Lung (tissue), 12 donors: ENCODE results near the gene MRGPRD. TPM values are rescaled to one million over a fixed set of nuclear protein-coding genes. Genes with fewer than 3 reads are reported as not detected.

Source experiments
- ATAC-seq: fragments of 200-7000 bp; cut with Tn5 transposase; one replicate; pipeline ENCODE4 v1.9.1; 2020; ENCODE audit warnings: moderate number of reproducible peaks; ENCODE audit not compliant: insufficient read depth, low FRiP score
- DNase-seq, 3 donors: peaks; one replicate each; pipeline ENCODE4 v3.0.0-alpha.2; 2013 to 2017
- H3K27ac ChIP-seq, 2 donors: one replicate each; pipeline ENCODE4 v1.5.1; 2013; ENCODE audit warnings: mild to moderate bottlenecking in 2 of 2, moderate library complexity in 2 of 2, control low read depth in 1 of 2, inconsistent platforms in 1 of 2, low read depth in 1 of 2, low read length in 1 of 2
- H3K27me3 ChIP-seq, 3 donors: one replicate each; pipeline ENCODE4 v1.5.1; 2013; ENCODE audit warnings: low read length in 2 of 3; ENCODE audit not compliant: control insufficient read depth in 3 of 3, insufficient read depth in 3 of 3
- H3K36me3 ChIP-seq, 4 donors: one replicate each; pipeline ENCODE4 v1.5.1; 2013; ENCODE audit warnings: low read length in 4 of 4, mild to moderate bottlenecking in 1 of 4, moderate library complexity in 1 of 4; ENCODE audit not compliant: control insufficient read depth in 4 of 4, insufficient read depth in 4 of 4
- H3K4me1 ChIP-seq, 5 donors: one replicate each; pipeline ENCODE4 v1.5.1; 2013; ENCODE audit warnings: low read length in 5 of 5, mild to moderate bottlenecking in 2 of 5, moderate library complexity in 1 of 5; ENCODE audit not compliant: control insufficient read depth in 5 of 5, insufficient read depth in 5 of 5
- H3K4me3 ChIP-seq: one replicate; pipeline ENCODE4 v1.5.1; 2013; ENCODE audit warnings: mild to moderate bottlenecking, control low read depth, moderate library complexity
- H3K9ac ChIP-seq, 2 donors: one replicate each; pipeline ENCODE4 v1.5.1; 2013; ENCODE audit warnings: low read length in 2 of 2, control low read depth in 1 of 2; ENCODE audit not compliant: insufficient read depth in 1 of 2
- H3K9me3 ChIP-seq, 4 donors: one replicate each; pipeline ENCODE4 v1.5.1; 2013; ENCODE audit warnings: low read length in 3 of 4, mild to moderate bottlenecking in 1 of 4, moderate library complexity in 1 of 4; ENCODE audit not compliant: control insufficient read depth in 4 of 4, insufficient read depth in 3 of 4
- WGBS, 2 donors: extraction: QIAGEN DNeasy Blood & Tissue Kit; methylation state at CpG; one replicate each; pipeline ENCODE4 v1.1.7; 2013; 5-methylcytosine and 5-hydroxymethylcytosine counted together
- polyA plus RNA-seq, 2 donors: library from polyadenylated mRNA; stranded (reverse); fragments of 200-250 nt; gene quantifications; one replicate each; pipeline ENCODE4 v1.2.1, GENCODE V29; 2013
- total RNA-seq, 2 donors: library from RNA; depleted of rRNA in 1 of 2; stranded (reverse); fragments of >200 nt in 1 of 2; gene quantifications; one replicate each; pipeline ENCODE4 v1.2.1, GENCODE V29; 2014 to 2021
- TF ChIP-seq, protein P1 (sequence below): IDR thresholded peaks from 2 replicates; pipeline ENCODE4 v1.5.1; 2012; ENCODE audit warnings: mild to moderate bottlenecking; ENCODE audit errors: control extremely low read depth, extremely low read depth
- donor health status: control.
- donor health status: control.
- donor health status: Bipolar disorder and iron deficiency.
- donor health status: healthy.
- donor health status: DM: yes; HTN: yes; CAD: no.

The MRGPRD gene
- total and polyA plus RNA-seq, 4 donors, result not detected

DNA sequence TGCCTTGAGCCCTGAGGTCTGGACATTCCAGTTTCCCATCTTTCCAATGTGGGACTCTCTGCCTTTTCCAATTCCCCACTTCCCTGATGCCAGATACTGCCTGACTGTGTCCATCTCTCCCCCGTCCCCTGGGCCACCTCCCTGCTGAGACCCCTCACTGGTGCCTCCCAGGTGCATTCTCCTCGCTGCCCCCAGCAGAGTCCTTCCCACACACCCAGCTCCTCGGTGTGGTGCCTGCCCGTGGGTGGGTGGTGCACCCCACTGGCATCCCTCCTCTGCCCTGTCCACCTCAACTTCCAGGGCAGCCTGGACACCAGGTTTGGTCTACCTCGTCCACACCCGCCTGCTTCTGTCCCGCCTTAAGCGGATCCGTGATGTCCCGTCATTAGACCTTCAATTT, 37.2 kb upstream of the MRGPRD start:
- Histone ChIP-seq H3K9ac (no peak overlapping the region), H3K27me3 (no peaks in the 10 kb centered on the region), H3K9me3 (peaks cover 0 to 4% (median 0%) of the 10 kb centered on the region in 4 donors), H3K27ac (no peak overlapping the region), H3K4me3 (no peak overlapping the region), H3K4me1 (peaks cover 0 to 26% (median 5%) of the 10 kb centered on the region in 5 donors), H3K36me3 (no peaks in the 10 kb centered on the region)
- DNase-seq, result no peak
- no peak for ATAC-seq
- 85 to 87% methylated on average over 10 of the region's 10 CpGs for WGBS, 2 donors
- TF ChIP-seq, protein P1, sequence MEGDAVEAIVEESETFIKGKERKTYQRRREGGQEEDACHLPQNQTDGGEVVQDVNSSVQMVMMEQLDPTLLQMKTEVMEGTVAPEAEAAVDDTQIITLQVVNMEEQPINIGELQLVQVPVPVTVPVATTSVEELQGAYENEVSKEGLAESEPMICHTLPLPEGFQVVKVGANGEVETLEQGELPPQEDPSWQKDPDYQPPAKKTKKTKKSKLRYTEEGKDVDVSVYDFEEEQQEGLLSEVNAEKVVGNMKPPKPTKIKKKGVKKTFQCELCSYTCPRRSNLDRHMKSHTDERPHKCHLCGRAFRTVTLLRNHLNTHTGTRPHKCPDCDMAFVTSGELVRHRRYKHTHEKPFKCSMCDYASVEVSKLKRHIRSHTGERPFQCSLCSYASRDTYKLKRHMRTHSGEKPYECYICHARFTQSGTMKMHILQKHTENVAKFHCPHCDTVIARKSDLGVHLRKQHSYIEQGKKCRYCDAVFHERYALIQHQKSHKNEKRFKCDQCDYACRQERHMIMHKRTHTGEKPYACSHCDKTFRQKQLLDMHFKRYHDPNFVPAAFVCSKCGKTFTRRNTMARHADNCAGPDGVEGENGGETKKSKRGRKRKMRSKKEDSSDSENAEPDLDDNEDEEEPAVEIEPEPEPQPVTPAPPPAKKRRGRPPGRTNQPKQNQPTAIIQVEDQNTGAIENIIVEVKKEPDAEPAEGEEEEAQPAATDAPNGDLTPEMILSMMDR, result no peak

DNA sequence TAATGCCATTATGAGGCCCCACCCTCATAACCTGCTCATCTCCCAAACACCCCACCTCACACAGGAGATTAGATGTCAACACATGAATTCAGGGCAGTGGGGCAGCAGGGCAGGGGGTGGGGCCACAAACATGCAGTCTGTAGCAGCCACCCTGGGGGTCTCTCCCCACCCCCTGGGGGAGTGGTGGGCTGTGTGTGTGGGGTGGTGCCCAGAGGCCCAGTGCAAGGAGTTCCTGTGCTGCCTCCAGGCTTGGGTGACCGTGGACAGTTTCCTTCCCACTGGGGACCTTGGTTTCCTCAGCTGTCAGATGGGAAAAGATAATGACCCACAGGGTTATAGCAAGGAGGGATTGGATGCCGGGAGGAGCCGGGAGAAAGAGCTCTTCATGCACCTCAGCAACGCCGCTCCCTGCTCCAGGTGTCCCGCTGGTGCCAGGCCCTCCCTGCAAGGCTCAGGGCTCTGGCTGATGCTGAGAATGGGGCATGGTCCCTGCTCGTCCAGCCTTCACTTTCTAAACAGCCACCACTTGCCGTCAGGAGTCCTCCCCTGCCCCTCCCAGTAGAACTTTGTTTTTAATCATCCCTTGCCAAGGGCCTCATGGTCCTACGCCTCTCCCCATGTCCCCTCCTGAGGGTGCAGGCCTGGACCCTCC, 34.2 kb upstream of the MRGPRD start:
- WGBS, 2 donors, result 74 to 78% methylated on average over 9 of the region's 9 CpGs
- TF ChIP-seq, protein P1, result no peak
- no peak for DNase-seq
- no peak overlapping the region for H3K4me3 ChIP-seq
- H3K4me1 ChIP-seq, result peaks cover 0 to 54% (median 12%) of the 10 kb centered on the region in 5 donors
- H3K9me3 ChIP-seq, result peaks cover 0 to 4% (median 0%) of the 10 kb centered on the region in 4 donors
- H3K36me3 ChIP-seq, result no peaks in the 10 kb centered on the region
- ATAC-seq, result no peak
- H3K9ac ChIP-seq, result peak overlapping the region in 1 of 2 donors; percentile 56
- peak overlapping the region in 1 of 2 donors; percentile 13 for H3K27ac ChIP-seq
- H3K27me3 ChIP-seq, result no peaks in the 10 kb centered on the region

DNA sequence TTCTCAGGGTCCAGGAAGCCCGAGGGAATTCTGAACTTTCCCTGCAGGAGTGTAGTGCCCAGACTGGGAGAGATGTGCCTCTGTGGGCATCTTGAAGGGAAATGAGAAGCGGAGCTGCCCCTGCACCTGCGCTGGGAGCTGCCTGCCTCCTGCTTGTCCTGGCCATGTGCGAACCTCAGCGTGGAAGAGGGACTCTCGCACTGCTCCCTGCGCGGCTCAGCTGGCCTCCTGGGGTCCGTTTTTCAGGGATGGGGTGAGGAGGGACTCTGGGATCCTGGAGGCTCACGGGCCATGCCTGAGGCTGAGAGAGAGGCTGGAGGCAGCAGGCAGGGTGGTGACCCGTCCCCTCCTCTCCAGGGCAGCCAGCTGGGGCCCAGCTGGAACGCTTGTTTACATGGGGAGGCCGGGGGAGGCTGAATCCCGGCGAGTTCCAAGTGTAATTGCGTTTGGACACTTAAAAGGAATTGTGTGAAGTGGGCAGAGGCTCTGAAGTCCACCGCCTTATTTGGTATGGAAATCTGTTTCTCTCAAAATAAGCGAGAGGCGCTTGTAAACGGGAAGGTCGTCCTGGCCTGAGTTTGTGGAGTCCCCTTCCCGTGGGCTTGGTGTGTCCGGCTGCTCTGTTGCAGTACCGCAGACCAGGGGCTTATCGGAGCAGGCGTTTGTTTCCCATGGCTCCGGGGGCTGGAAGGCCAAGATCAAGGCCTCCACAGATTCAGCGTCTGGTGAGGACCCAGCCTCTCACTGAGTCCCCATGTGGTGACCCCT, 33.5 kb upstream of the MRGPRD start:
- Histone ChIP-seq H3K27ac (peak overlapping the region in 1 of 2 donors; percentile 13), H3K27me3 (no peaks in the 10 kb centered on the region), H3K36me3 (no peaks in the 10 kb centered on the region), H3K4me1 (peaks cover 0 to 57% (median 18%) of the 10 kb centered on the region in 5 donors), H3K9me3 (peaks cover 0 to 4% (median 0%) of the 10 kb centered on the region in 4 donors), H3K4me3 (no peak overlapping the region), H3K9ac (peak overlapping the region in 1 of 2 donors; percentile 56)
- 35 to 40% methylated on average over 28 of the region's 28 CpGs for WGBS, 2 donors
- DNase-seq, result peak; percentile 92 to 95 (median 94)
- no peak for ATAC-seq
- TF ChIP-seq, protein P1, result no peak
